Muscle of back (tissue), 13 donors: ENCODE measurements around the gene ZNF287. TPM values are rescaled to one million over a fixed set of nuclear protein-coding genes. Genes with fewer than 3 reads are reported as not detected.
A peak's percentile ranks its signal among the peaks of the same experiment; 100 is the strongest.
"Not testable (repeated sequence)": the region's sequence is repeated elsewhere in the genome, so short reads cannot be mapped to it uniquely, and the experiment has no call there.

ENCODE experiments used
- DNase-seq, 3 donors: peaks; one replicate each; pipeline versions ENCODE4 v3.0.0 to v3.0.0-alpha.2; 2013
- long read RNA-seq, 9 donors: transcript quantifications; one replicate each; lab custom pipeline, GENCODE V29; 2026
- polyA plus RNA-seq, 10 donors: library from polyadenylated mRNA; unstranded; fragments of 120-200 nt; gene quantifications; one replicate each; pipeline ENCODE4 v1.2.1, GENCODE V29; 2013; ENCODE audit not compliant: insufficient read length in 10 of 10

ZNF287 gene
- 1 to 10 TPM; 4.4 to 6.6 (median 5.7) TPM for polyA plus RNA-seq
- long read RNA-seq, donor 1, partial matches to known transcripts: 5 of 7 reads
- long read RNA-seq, donor 1, other reads (novel, unspliced or antisense): 0 of 7 reads
- long read RNA-seq, donor 2, partial matches to known transcripts: 0 of 1 reads
- long read RNA-seq, donor 2, other reads (novel, unspliced or antisense): 0 of 1 reads
- long read RNA-seq, donor 3: 0 reads
- long read RNA-seq, donor 4, partial matches to known transcripts: 0 of 1 reads
- long read RNA-seq, donor 4, other reads (novel, unspliced or antisense): 0 of 1 reads
- long read RNA-seq, donor 5, partial matches to known transcripts: 0 of 2 reads
- long read RNA-seq, donor 5, other reads (novel, unspliced or antisense): 0 of 2 reads
- long read RNA-seq, donor 6, partial matches to known transcripts: 0 of 3 reads
- long read RNA-seq, donor 6, other reads (novel, unspliced or antisense): 0 of 3 reads
- long read RNA-seq, donor 7: 0 reads
- long read RNA-seq, donor 8, partial matches to known transcripts: 0 of 1 reads
- long read RNA-seq, donor 8, other reads (novel, unspliced or antisense): 0 of 1 reads
- long read RNA-seq, donor 9: 0 reads

- DNase-seq: peak; percentile 88 to 97 (median 97)
Observed at GRCh38 chr17:16568541-16569357, at the start of gene ZNF287. Gene ZNF287 (minus strand): TSS chr17:16569204. CDS start chr17:16567731, 1,473 bp downstream.

- DNase-seq: no peak
Observed at GRCh38 chr17:16617481-16618060, 48.6 kb upstream of the ZNF287 start.

GRCh38 chr17:16599537-16599936 lies 30.5 kb upstream of the ZNF287 start:
- DNase-seq: no peak

- no peak for DNase-seq
Observed at GRCh38 chr17:16593356-16594102, 24.5 kb upstream of the ZNF287 start.

- peak; percentile 84 to 96 (median 92) for DNase-seq
Observed at GRCh38 chr17:16589097-16589969, 20.3 kb upstream of the ZNF287 start.

- DNase-seq: peak in 1 of 3 donors; percentile 45
Observed at GRCh38 chr17:16585796-16586195, 16.8 kb upstream of the ZNF287 start.

- peak; percentile 86 to 96 (median 94) for DNase-seq
Observed at GRCh38 chr17:16584273-16584995, 15.4 kb upstream of the ZNF287 start.

- DNase-seq: no peak
Observed at GRCh38 chr17:16583781-16584180, 14.8 kb upstream of the ZNF287 start.

- no peak for DNase-seq
Observed at GRCh38 chr17:16573466-16573865, 4.5 kb upstream of the ZNF287 start.

GRCh38 chr17:16569358-16569712 lies 331 bp upstream of the ZNF287 start:
- DNase-seq: no peak

GRCh38 chr17:16552637-16553045 lies 16.4 kb downstream of the ZNF287 start:
- no peak for DNase-seq

GRCh38 chr17:16551878-16552636 lies 16.9 kb downstream of the ZNF287 start:
- DNase-seq: no peak

- DNase-seq: no peak
Observed at GRCh38 chr17:16537130-16537458, 31.9 kb downstream of the ZNF287 start.

- DNase-seq: no peak
Observed at GRCh38 chr17:16534236-16534635, 34.8 kb downstream of the ZNF287 start.

- DNase-seq: no peak
Observed at GRCh38 chr17:16529906-16530305, 39.1 kb downstream of the ZNF287 start.

GRCh38 chr17:16527298-16527697 lies 41.7 kb downstream of the ZNF287 start:
- no peak for DNase-seq

- not testable (repeated sequence) for DNase-seq
Observed at GRCh38 chr17:16525556-16525955, 43.4 kb downstream of the ZNF287 start.

- peak; percentile 83 to 94 (median 90) for DNase-seq
Observed at GRCh38 chr17:16521070-16521727, 47.8 kb downstream of the ZNF287 start.
